Measurements from ENCODE around the gene APLN. TPM values are rescaled to one million over a fixed set of nuclear protein-coding genes. Genes with fewer than 3 reads are reported as not detected.

Gene APLN
- total and polyA plus RNA-seq, 3 donors from 2014 or later: 2.8 to 3.2 (median 3.1) TPM

GRCh38 chrX:129618997-129619396 lies 35.8 kb downstream of the APLN start:
- intact Hi-C loops (cut with DNase I; ENCODE audit: low total_unique reads): no loop called here
- no peaks in the 10 kb centered on the region for H3K4me1 ChIP-seq
- no peak for DNase-seq
- H3K27ac ChIP-seq: no peak overlapping the region
- no peaks in the 10 kb centered on the region for H3K36me3 ChIP-seq (ENCODE audit: low read depth, missing control alignments)
- WGBS, 2 donors: 93% methylated on average over 4 of the region's 4 CpGs; no CpG with 5 or more reads in 1 of the 2 donors
- TF ChIP-seq CTCF (IDR thresholded peaks at IDR 0.05) (no peak), POLR2A (IDR thresholded peaks at IDR 0.05) (no peak)
- H3K9me3 ChIP-seq: no peaks in the 10 kb centered on the region
- H3K27me3 ChIP-seq: no peaks in the 10 kb centered on the region
- no peak overlapping the region for H3K4me3 ChIP-seq

- no peak overlapping the region for H3K4me3 ChIP-seq
- H3K9me3 ChIP-seq: no peaks in the 10 kb centered on the region
- TF ChIP-seq POLR2A (IDR thresholded peaks at IDR 0.05) (no peak), CTCF (IDR thresholded peaks at IDR 0.05) (no peak)
- no peaks in the 10 kb centered on the region for H3K27me3 ChIP-seq
- H3K4me1 ChIP-seq: no peaks in the 10 kb centered on the region
- H3K27ac ChIP-seq: no peak overlapping the region
- H3K36me3 ChIP-seq (ENCODE audit: low read depth, missing control alignments): no peaks in the 10 kb centered on the region
- no peak for DNase-seq
- WGBS, 2 donors: 87 to 88% methylated on average over 6 of the region's 6 CpGs
- intact Hi-C loops (cut with DNase I; ENCODE audit: low total_unique reads): no loop called here
Observed at GRCh38 chrX:129617420-129617819, 37.3 kb downstream of the APLN start.

- intact Hi-C loops (cut with DNase I; ENCODE audit: low total_unique reads): no loop called here
- 96% methylated on average over 2 to 5 of the region's 5 CpGs for WGBS, 2 donors
- H3K36me3 ChIP-seq (ENCODE audit: low read depth, missing control alignments): no peaks in the 10 kb centered on the region
- no peaks in the 10 kb centered on the region for H3K4me1 ChIP-seq
- no peak overlapping the region for H3K27ac ChIP-seq
- no peaks in the 10 kb centered on the region for H3K27me3 ChIP-seq
- H3K4me3 ChIP-seq: no peak overlapping the region
- H3K9me3 ChIP-seq: no peaks in the 10 kb centered on the region
- TF ChIP-seq POLR2A (IDR thresholded peaks at IDR 0.05) (no peak), CTCF (IDR thresholded peaks at IDR 0.05) (no peak)
- no peak for DNase-seq
Observed at GRCh38 chrX:129614481-129615255, 40.1 kb downstream of the APLN start.

GRCh38 chrX:129613596-129613995 lies 41.2 kb downstream of the APLN start:
- Histone ChIP-seq H3K4me1 (no peaks in the 10 kb centered on the region), H3K27ac (no peak overlapping the region), H3K4me3 (no peak overlapping the region), H3K9me3 (no peaks in the 10 kb centered on the region), H3K36me3 (ENCODE audit: low read depth, missing control alignments) (no peaks in the 10 kb centered on the region), H3K27me3 (no peaks in the 10 kb centered on the region)
- intact Hi-C loops (cut with DNase I; ENCODE audit: low total_unique reads): no loop called here
- no peak for DNase-seq
- TF ChIP-seq CTCF (IDR thresholded peaks at IDR 0.05) (no peak), POLR2A (IDR thresholded peaks at IDR 0.05) (no peak)

GRCh38 chrX:129612396-129612795 lies 42.4 kb downstream of the APLN start:
- Histone ChIP-seq H3K4me1 (no peaks in the 10 kb centered on the region), H3K9me3 (no peaks in the 10 kb centered on the region), H3K36me3 (ENCODE audit: low read depth, missing control alignments) (no peaks in the 10 kb centered on the region), H3K27ac (no peak overlapping the region), H3K4me3 (no peak overlapping the region), H3K27me3 (no peaks in the 10 kb centered on the region)
- intact Hi-C loops (cut with DNase I; ENCODE audit: low total_unique reads): no loop called here
- no peak for TF ChIP-seq CTCF (IDR thresholded peaks at IDR 0.05)
- no peak for TF ChIP-seq POLR2A (IDR thresholded peaks at IDR 0.05)
- no peak for DNase-seq
- 77 to 82% methylated on average over 2 of the region's 2 CpGs for WGBS, 2 donors

All from testis (tissue), 3 donors.